Osteoblast (primary cell): Measurements from ENCODE around the gene ADCY5. TPM values are rescaled to one million over a fixed set of nuclear protein-coding genes. Genes with fewer than 3 reads are reported as not detected.
A peak's percentile ranks its signal among the peaks of the same experiment; 100 is the strongest.

ENCODE experiments used
- DNase-seq: peaks from one replicate; pipeline ENCODE4 v3.0.0; 2011; ENCODE audit warnings: low spot score, mixed read lengths; ENCODE audit not compliant: insufficient read length; ENCODE audit errors: missing footprints
- H2AFZ ChIP-seq: 2 replicates; pipeline ENCODE4 v1.6.0; 2011; ENCODE audit warnings: mild to moderate bottlenecking, low read length
- H3K27ac ChIP-seq: 2 replicates; pipeline ENCODE4 v1.5.1; 2011; ENCODE audit warnings: mild to moderate bottlenecking, low read depth, low read length, moderate library complexity
- H3K27me3 ChIP-seq: 2 replicates; pipeline ENCODE4 v1.6.0; 2012; ENCODE audit warnings: mild to moderate bottlenecking, control low read depth, inconsistent platforms, low read length, moderate library complexity; ENCODE audit not compliant: insufficient read depth
- H3K36me3 ChIP-seq: 2 replicates; pipeline ENCODE4 v1.5.1; 2011; ENCODE audit warnings: mild to moderate bottlenecking, low read length, control low read depth, moderate library complexity; ENCODE audit not compliant: insufficient read depth
- H3K4me1 ChIP-seq: 2 replicates; pipeline ENCODE4 v1.5.1; 2011; ENCODE audit warnings: mild to moderate bottlenecking, low read length, control low read depth, moderate library complexity; ENCODE audit not compliant: insufficient read depth
- H3K4me2 ChIP-seq: 2 replicates; pipeline ENCODE4 v1.6.0; 2011; ENCODE audit warnings: mild to moderate bottlenecking, low read length; ENCODE audit not compliant: insufficient read depth
- H3K4me3 ChIP-seq: fragments of 200-600 bp; sonication (generic); 3 replicates; pipeline ENCODE4 v1.5.1; 2012; ENCODE audit warnings: mild to moderate bottlenecking, low read length, inconsistent platforms; ENCODE audit not compliant: insufficient read depth
- H3K79me2 ChIP-seq: 2 replicates; pipeline ENCODE4 v1.6.0; 2012; ENCODE audit warnings: mild to moderate bottlenecking, low read length, control low read depth, inconsistent platforms; ENCODE audit not compliant: insufficient read depth
- H3K9me3 ChIP-seq: 2 replicates; pipeline ENCODE4 v1.5.1; 2011; ENCODE audit warnings: low read depth, low read length, control low read depth
- H4K20me1 ChIP-seq: 2 replicates; pipeline ENCODE4 v1.6.0; 2012; ENCODE audit warnings: mild to moderate bottlenecking, low read length, control low read depth; ENCODE audit not compliant: insufficient read depth
- CTCF ChIP-seq: IDR thresholded peaks from 2 replicates; pipeline ENCODE4 v1.5.1; 2011; ENCODE audit warnings: mild to moderate bottlenecking, low read depth, low read length, moderate library complexity; ENCODE audit errors: extremely low read depth
- total RNA-seq: library from RNA; depleted of rRNA; stranded (reverse); fragments of >200 nt; gene quantifications from 2 replicates; pipeline ENCODE4 v1.2.3, GENCODE V29; 2012

ADCY5 gene
- total RNA-seq, 1 donor, result 0.72 TPM

DNA sequence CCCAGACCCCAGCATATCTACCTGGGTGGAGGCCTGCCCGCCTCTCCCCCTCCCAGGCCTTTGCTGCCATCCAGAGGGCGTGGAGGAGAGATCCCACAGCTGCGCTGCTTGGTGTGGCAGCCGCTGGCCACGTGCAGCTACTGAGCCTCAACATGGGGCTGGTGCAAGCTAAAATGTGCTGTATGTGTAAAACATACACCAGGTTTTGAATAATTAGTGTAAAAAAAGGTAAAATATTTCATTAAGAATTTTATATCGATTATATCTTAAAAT lies 151.3 kb downstream of the ADCY5 start:
- no peak for TF ChIP-seq CTCF
- no peak overlapping the region for H3K27ac ChIP-seq
- DNase-seq, result no peak
- H3K9me3 ChIP-seq, result no peaks in the 10 kb centered on the region
- H3K36me3 ChIP-seq, result no peaks in the 10 kb centered on the region
- no peak overlapping the region for H2AFZ ChIP-seq
- no peak overlapping the region for H3K4me3 ChIP-seq
- peaks cover 15% of the 10 kb centered on the region for H3K27me3 ChIP-seq
- no peaks in the 10 kb centered on the region for H4K20me1 ChIP-seq
- H3K79me2 ChIP-seq, result no peaks in the 10 kb centered on the region
- H3K4me2 ChIP-seq, result no peak overlapping the region
- no peaks in the 10 kb centered on the region for H3K4me1 ChIP-seq

- Histone ChIP-seq H3K27me3 (peaks cover 11% of the 10 kb centered on the region), H3K4me1 (no peaks in the 10 kb centered on the region), H4K20me1 (no peaks in the 10 kb centered on the region), H2AFZ (no peak overlapping the region), H3K4me2 (no peak overlapping the region), H3K79me2 (no peaks in the 10 kb centered on the region), H3K4me3 (no peak overlapping the region), H3K36me3 (no peaks in the 10 kb centered on the region), H3K27ac (no peak overlapping the region), H3K9me3 (no peaks in the 10 kb centered on the region)
- peak; percentile 53 for DNase-seq
- no peak for TF ChIP-seq CTCF
These were observed 151.9 kb downstream of the ADCY5 start for GRCh38 chr3:123296836-123297626.

DNA sequence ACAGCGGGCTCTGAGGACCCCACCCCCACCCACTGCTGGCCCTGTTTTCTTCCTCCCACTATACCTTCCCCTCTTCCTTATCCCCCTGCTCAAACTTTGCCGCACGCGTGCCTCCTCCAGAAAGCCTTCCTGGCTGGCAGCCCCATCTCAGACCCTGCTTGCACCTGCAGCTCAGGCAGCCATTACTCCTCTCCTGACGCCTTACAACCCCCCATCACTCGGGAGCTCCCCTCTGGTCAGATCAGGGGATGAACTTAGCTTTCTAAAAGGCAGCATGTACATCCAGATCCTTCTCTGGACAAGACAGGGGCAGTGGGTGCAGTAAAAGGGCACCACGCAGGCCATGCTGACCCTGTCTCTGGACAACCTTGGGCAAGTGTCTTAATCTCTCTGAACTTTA lies 152.6 kb downstream of the ADCY5 start:
- peaks cover 14% of the 10 kb centered on the region for H3K27me3 ChIP-seq
- H3K79me2 ChIP-seq, result no peaks in the 10 kb centered on the region

DNA sequence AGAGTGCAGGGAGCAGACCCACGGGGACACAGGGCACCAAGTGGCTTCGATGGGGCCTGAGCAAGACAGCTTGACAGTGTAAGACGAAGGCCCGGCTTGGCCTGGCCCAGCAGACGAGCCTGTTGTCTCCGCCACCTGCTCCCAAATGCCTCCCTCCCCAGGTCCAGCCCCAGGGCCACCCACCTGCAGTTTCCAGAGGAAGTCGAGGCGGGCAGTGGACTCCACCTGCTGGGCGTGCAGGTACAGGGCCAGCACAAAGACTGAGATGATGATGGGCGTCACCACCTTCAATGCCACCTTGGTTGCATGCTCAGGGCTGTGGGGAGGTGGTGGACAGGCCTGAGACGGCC lies 153.0 kb downstream of the ADCY5 start:
- no peaks in the 10 kb centered on the region for H3K4me1 ChIP-seq
- no peaks in the 10 kb centered on the region for H3K79me2 ChIP-seq
- H2AFZ ChIP-seq, result no peak overlapping the region
- H3K36me3 ChIP-seq, result no peaks in the 10 kb centered on the region
- H3K9me3 ChIP-seq, result no peaks in the 10 kb centered on the region
- no peak overlapping the region for H3K27ac ChIP-seq
- no peak for DNase-seq
- no peak overlapping the region for H3K4me2 ChIP-seq
- H3K27me3 ChIP-seq, result peaks cover 14% of the 10 kb centered on the region
- H4K20me1 ChIP-seq, result no peaks in the 10 kb centered on the region
- no peak overlapping the region for H3K4me3 ChIP-seq
- no peak for TF ChIP-seq CTCF

More for the DNA sequence above, 152.6 kb downstream of the ADCY5 start:
- Histone ChIP-seq H3K4me3 (no peak overlapping the region), H3K36me3 (no peaks in the 10 kb centered on the region), H3K4me2 (no peak overlapping the region), H3K27ac (no peak overlapping the region), H3K9me3 (no peaks in the 10 kb centered on the region), H2AFZ (no peak overlapping the region), H3K4me1 (no peaks in the 10 kb centered on the region), H4K20me1 (no peaks in the 10 kb centered on the region)
- TF ChIP-seq CTCF, result no peak
- DNase-seq, result peak; percentile 88
